OCI-LY7 (cell line): ENCODE measurements around the gene PRDM7. TPM values are rescaled to one million over a fixed set of nuclear protein-coding genes. Genes with fewer than 3 reads are reported as not detected.
A peak's percentile ranks its signal among the peaks of the same experiment; 100 is the strongest.
"Not testable (repeated sequence)": the region's sequence is repeated elsewhere in the genome, so short reads cannot be mapped to it uniquely, and the experiment has no call there.

Experiments
- BruUV-seq: library from RNA; stranded (reverse); fragments of 400-500 nt; replicated peaks from 2 replicates; lab custom pipeline; 2021; lab: Mats Ljungman, UMichigan
- CTCF ChIA-PET: fragments of 300-600 bp; sonication (Branson Sonifier 250); formaldehyde crosslinking; loops from one replicate; lab custom pipeline; 2022; ENCODE audit warnings: antibody characterized with exemption; ENCODE audit not compliant: unreplicated experiment; lab: Charles Lee
- POLR2A ChIA-PET: fragments of 300-600 bp; sonication (Branson Sonifier 250); formaldehyde crosslinking; loops from one replicate; lab custom pipeline; 2022; ENCODE audit warnings: antibody characterized with exemption; lab: Charles Lee
- DNase-seq: peaks from one replicate; pipeline ENCODE4 v3.0.0-alpha.2; 2015; ENCODE audit warnings: low spot score
- H2AFZ ChIP-seq: fragments of 200-600 bp; sonication (generic), shearing (Covaris generic); 2 replicates; pipeline ENCODE4 v1.6.1; 2014; ENCODE audit warnings: mild to moderate bottlenecking, antibody characterized with exemption, low read length, moderate library complexity
- H3K27ac ChIP-seq: fragments of 200-600 bp; sonication (generic); 2 replicates; pipeline ENCODE4 v1.5.1; 2014; ENCODE audit warnings: mixed run types, low read depth, mild to moderate bottlenecking, moderate library complexity, low read length, inconsistent platforms; ENCODE audit not compliant: poor library complexity, severe bottlenecking
- H3K36me3 ChIP-seq: fragments of 200-600 bp; sonication (generic); 2 replicates; pipeline ENCODE4 v1.6.1; 2014; ENCODE audit warnings: mild to moderate bottlenecking, antibody characterized with exemption, low read length, moderate library complexity, mixed read lengths; ENCODE audit not compliant: insufficient read depth
- H3K4me1 ChIP-seq: fragments of 200-600 bp; sonication (generic); 2 replicates; pipeline ENCODE4 v1.5.1; 2014; ENCODE audit warnings: mild to moderate bottlenecking, low read length; ENCODE audit not compliant: insufficient read depth, poor library complexity, severe bottlenecking
- H3K4me2 ChIP-seq: fragments of 200-600 bp; sonication (generic); 2 replicates; pipeline ENCODE4 v1.6.1; 2014; ENCODE audit warnings: mild to moderate bottlenecking, low read length
- H3K4me3 ChIP-seq: fragments of 200-600 bp; sonication (generic); 2 replicates; pipeline ENCODE4 v1.5.1; 2014; ENCODE audit warnings: mild to moderate bottlenecking, low read depth, low read length; ENCODE audit not compliant: poor library complexity, severe bottlenecking
- H3K79me2 ChIP-seq: fragments of 200-600 bp; sonication (generic); 2 replicates; pipeline ENCODE4 v1.6.1; 2016; ENCODE audit warnings: low read depth, mild to moderate bottlenecking, low read length, moderate library complexity, mixed read lengths; ENCODE audit not compliant: insufficient read depth
- H3K9me2 ChIP-seq: fragments of 200-600 bp; sonication (generic); 2 replicates; pipeline ENCODE4 v1.6.1; 2016; ENCODE audit warnings: mild to moderate bottlenecking, low read length, mixed read lengths; ENCODE audit not compliant: insufficient read depth
- H3K9me3 ChIP-seq: fragments of 200-600 bp; sonication (generic); 2 replicates; pipeline ENCODE4 v1.6.1; 2014; ENCODE audit warnings: mild to moderate bottlenecking, mixed run types, low read length, mixed read lengths
- H4K20me1 ChIP-seq: fragments of 200-600 bp; sonication (generic); 2 replicates; pipeline ENCODE4 v1.6.1; 2014; ENCODE audit warnings: mild to moderate bottlenecking, antibody characterized with exemption, low read length, moderate library complexity, mixed read lengths; ENCODE audit not compliant: insufficient read depth
- EZH2phosphoT487 ChIP-seq: fragments of 200-600 bp; sonication (generic); IDR thresholded peaks from 2 replicates; pipeline ENCODE4 v1.6.1; 2018; ENCODE audit warnings: low read depth, borderline replicate concordance, mild to moderate bottlenecking, mixed run types, antibody characterized with exemption, low read length, moderate library complexity, mixed read lengths
- intact Hi-C: fragments of 100-400 bp; cut with micrococcal nuclease; formaldehyde crosslinking; loops from one replicate; pipeline ENCODE4 v1.10.0; 2022; ENCODE audit not compliant: unreplicated experiment
- total RNA-seq, 2 experiments: library from RNA; depleted of rRNA in 1 of 2; stranded (reverse); fragments of >200 nt in 1 of 2; shearing (Covaris generic) in 1 of 2; gene quantifications; 2 replicates each; pipeline ENCODE4 v1.2.3, GENCODE V29; 2014 to 2022
- TF ChIP-seq, protein P1 (sequence below): fragments of 200-600 bp; sonication (generic); conservative IDR thresholded peaks from 2 replicates; pipeline ENCODE4 v1.5.1; 2014; ENCODE audit warnings: mild to moderate bottlenecking, antibody characterized with exemption, low read length, moderate library complexity, mixed read lengths

Gene PRDM7
- total RNA-seq, 2 experiments from 2014 or later, result not detected

DNA sequence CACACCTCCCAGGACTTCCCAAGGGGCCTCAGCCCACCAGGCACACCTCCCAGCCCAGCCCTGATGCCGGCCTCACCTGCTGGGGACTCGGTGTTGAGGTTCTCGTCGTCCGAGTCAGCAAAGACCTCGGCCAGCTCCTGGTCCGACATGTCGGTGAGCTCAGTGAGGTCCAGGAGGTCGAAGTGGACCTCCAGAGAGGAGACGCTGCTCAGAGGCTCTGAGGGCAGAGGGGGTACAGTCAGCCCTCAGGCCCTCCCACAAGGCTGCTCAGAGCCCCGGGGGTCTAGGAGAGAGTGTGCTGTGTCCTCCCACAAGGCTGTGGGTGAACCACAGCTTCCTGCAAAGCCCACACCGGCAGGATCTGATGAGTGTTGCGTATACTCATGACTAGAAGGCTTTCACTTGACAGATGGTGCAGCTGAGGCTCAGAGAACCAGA is 68.4 kb downstream of the PRDM7 start:
- no peaks in the 10 kb centered on the region for H3K79me2 ChIP-seq
- peak overlapping the region; percentile 61 for H3K27ac ChIP-seq
- no peaks in the 10 kb centered on the region for H3K36me3 ChIP-seq
- no TSS peak for BruUV-seq
- H3K4me2 ChIP-seq, result peak overlapping the region; percentile 53
- CTCF ChIA-PET, result no interaction called here
- intact Hi-C loops, result no loop called here
- TF ChIP-seq, protein P1, sequence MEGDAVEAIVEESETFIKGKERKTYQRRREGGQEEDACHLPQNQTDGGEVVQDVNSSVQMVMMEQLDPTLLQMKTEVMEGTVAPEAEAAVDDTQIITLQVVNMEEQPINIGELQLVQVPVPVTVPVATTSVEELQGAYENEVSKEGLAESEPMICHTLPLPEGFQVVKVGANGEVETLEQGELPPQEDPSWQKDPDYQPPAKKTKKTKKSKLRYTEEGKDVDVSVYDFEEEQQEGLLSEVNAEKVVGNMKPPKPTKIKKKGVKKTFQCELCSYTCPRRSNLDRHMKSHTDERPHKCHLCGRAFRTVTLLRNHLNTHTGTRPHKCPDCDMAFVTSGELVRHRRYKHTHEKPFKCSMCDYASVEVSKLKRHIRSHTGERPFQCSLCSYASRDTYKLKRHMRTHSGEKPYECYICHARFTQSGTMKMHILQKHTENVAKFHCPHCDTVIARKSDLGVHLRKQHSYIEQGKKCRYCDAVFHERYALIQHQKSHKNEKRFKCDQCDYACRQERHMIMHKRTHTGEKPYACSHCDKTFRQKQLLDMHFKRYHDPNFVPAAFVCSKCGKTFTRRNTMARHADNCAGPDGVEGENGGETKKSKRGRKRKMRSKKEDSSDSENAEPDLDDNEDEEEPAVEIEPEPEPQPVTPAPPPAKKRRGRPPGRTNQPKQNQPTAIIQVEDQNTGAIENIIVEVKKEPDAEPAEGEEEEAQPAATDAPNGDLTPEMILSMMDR, result no peak
- no peak for TF ChIP-seq EZH2phosphoT487
- no peaks in the 10 kb centered on the region for H4K20me1 ChIP-seq
- POLR2A ChIA-PET, result interaction anchor here (0.9 kb wide), 1 partner anchor 36 kb away, joined by 3 read pairs; no protein-coding TSS in a partner anchor
- peak overlapping the region; percentile 37 for H3K4me3 ChIP-seq
- peak overlapping the region; percentile 49; the same call in 1 of the 2 replicates for H2AFZ ChIP-seq
- peaks cover 45% of the 10 kb centered on the region for H3K4me1 ChIP-seq
- H3K9me3 ChIP-seq, result no peaks in the 10 kb centered on the region
- H3K9me2 ChIP-seq, result no peaks in the 10 kb centered on the region
- peak; percentile 81 for DNase-seq

DNA sequence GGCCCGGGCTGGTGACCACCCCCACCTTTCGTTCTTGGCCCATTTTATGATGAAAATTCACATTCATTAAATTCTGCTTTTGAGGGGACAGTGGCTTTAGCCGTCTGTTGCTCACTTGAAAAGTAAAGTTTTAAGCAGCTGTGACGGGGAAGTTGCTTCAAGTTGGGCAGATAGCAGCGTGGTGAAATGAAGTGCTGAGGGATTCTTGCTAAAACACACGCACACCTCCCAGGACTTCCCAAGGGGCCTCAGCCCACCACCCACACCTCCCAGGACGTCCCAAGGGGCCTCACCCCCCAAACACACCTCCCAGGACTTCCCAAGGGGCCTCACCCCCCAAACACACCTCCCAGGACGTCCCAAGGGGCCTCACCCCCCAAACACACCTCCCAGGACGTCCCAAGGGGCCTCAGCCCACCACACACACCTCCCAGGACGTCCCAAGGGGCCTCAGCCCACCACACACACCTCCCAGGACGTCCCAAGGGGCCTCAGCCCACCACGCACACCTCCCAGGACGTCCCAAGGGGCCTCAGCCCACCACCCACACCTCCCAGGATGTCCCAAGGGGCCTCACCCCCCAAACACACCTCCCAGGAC is 69.4 kb downstream of the PRDM7 start:
- Histone ChIP-seq H3K4me2 (peak overlapping the region; percentile 52), H3K27ac (peak overlapping the region; percentile 53), H3K4me1 (peaks cover 37% of the 10 kb centered on the region)
- H3K79me2 ChIP-seq, H3K9me2 ChIP-seq, H2AFZ ChIP-seq, intact Hi-C loops, H3K36me3 ChIP-seq, H3K4me3 ChIP-seq, H3K9me3 ChIP-seq, BruUV-seq, H4K20me1 ChIP-seq, CTCF ChIA-PET: not testable (repeated sequence)
- POLR2A ChIA-PET, result interaction anchor here (0.6 kb wide), 1 partner anchor 14 kb away, joined by 3 read pairs; no protein-coding TSS in a partner anchor
- peak; percentile 53 for DNase-seq

DNA sequence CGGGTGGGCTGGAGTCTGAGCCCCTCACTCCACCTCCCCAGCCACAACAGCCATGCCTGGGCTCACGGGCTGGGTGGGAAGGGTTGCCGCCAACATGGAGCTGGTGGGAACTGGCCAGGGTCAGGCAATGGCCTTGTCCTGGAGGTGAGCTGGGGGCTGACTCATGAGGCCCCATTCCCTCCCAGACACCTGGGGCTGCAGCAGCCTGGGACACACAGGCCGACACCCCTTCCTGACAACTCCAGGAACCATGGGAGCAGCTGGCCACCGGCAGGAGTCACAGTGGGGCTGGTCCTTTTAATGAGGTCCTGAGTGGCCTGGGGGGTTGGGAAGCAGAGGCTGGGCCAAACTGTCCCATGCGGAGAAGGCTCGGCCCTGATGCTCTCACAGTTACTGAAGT is 70.1 kb downstream of the PRDM7 start:
- CTCF ChIA-PET, result no interaction called here
- POLR2A ChIA-PET, result no interaction called here
- no peaks in the 10 kb centered on the region for H4K20me1 ChIP-seq
- H3K27ac ChIP-seq, result no peak overlapping the region
- no peaks in the 10 kb centered on the region for H3K36me3 ChIP-seq
- H3K9me2 ChIP-seq, result no peaks in the 10 kb centered on the region
- peaks cover 35% of the 10 kb centered on the region for H3K4me1 ChIP-seq
- peak overlapping the region; percentile 52 for H3K4me2 ChIP-seq
- H2AFZ ChIP-seq, result no peak overlapping the region
- BruUV-seq, result no TSS peak
- no peak overlapping the region for H3K4me3 ChIP-seq
- DNase-seq, result no peak
- TF ChIP-seq EZH2phosphoT487, result no peak
- TF ChIP-seq, protein P1, result no peak
- H3K9me3 ChIP-seq, result no peaks in the 10 kb centered on the region
- H3K79me2 ChIP-seq, result no peaks in the 10 kb centered on the region
- intact Hi-C loops, result no loop called here

Other genes with a start within 250 kb of the PRDM7 start
- gene SPIRE2, start 248.9 kb downstream of the PRDM7 start, total RNA-seq (2014; rRNA removed; shearing (Covaris generic)), result 7.1 and 9.4 TPM in 2 replicates
- 43.8 and 48.5 TPM in 2 replicates for gene SPIRE2, start 248.9 kb downstream of the PRDM7 start, total RNA-seq (2022)
- 120 and 141 TPM in 2 replicates for gene TCF25, start 203.7 kb downstream of the PRDM7 start, total RNA-seq (2014; rRNA removed; shearing (Covaris generic))
- gene TCF25, start 203.7 kb downstream of the PRDM7 start, total RNA-seq (2022), result 255 and 263 TPM in 2 replicates
- 7.3 and 8.3 TPM in 2 replicates for gene MC1R, start 158.5 kb downstream of the PRDM7 start, total RNA-seq (2014; rRNA removed; shearing (Covaris generic))
- gene MC1R, start 158.5 kb downstream of the PRDM7 start, total RNA-seq (2022), result 22.3 and 23.8 TPM in 2 replicates
- gene TUBB3, start 154.0 kb downstream of the PRDM7 start, total RNA-seq (2014; rRNA removed; shearing (Covaris generic)), result 59.6 and 63.7 TPM in 2 replicates
- gene TUBB3, start 154.0 kb downstream of the PRDM7 start, total RNA-seq (2022), result 118 and 192 TPM in 2 replicates
- 222 and 292 TPM in 2 replicates for gene DEF8, start 128.6 kb downstream of the PRDM7 start, total RNA-seq (2014; rRNA removed; shearing (Covaris generic))
- 295 and 380 TPM in 2 replicates for gene DEF8, start 128.6 kb downstream of the PRDM7 start, total RNA-seq (2022)
- 0.98 and 1.1 TPM in 2 replicates for gene DBNDD1, start 57.9 kb downstream of the PRDM7 start, total RNA-seq (2014; rRNA removed; shearing (Covaris generic))
- 0.57 and 0.85 TPM in 2 replicates for gene DBNDD1, start 57.9 kb downstream of the PRDM7 start, total RNA-seq (2022)